Stimulated activated effector memory CD8-positive, alpha-beta T cell treated with anti-CD3 and anti-CD28 coated beads, Interleukin-12 subunit alpha, Interleukin-12 subunit beta, amount 100 ng/mL, for 72 hours (primary cell): Measurements from ENCODE around the gene SELENOV.

ENCODE experiments used
- ATAC-seq: fragments of 150-1000 bp; cut with Tn5 transposase; 2 replicates; pipeline ENCODE4 v1.10.0; 2021
- DNase-seq, 2 donors: peaks; one replicate each; pipeline ENCODE4 v3.0.0; 2021 to 2022; ENCODE audit warnings: low spot score in 2 of 2
- H3K27ac Mint-ChIP-seq: one replicate; pipeline ENCODE4 v1.8.0; 2022; ENCODE audit warnings: mild to moderate bottlenecking, mixed read lengths
- H3K36me3 Mint-ChIP-seq: one replicate; pipeline ENCODE4 v1.8.0; 2022; ENCODE audit warnings: mild to moderate bottlenecking, mixed read lengths
- H3K4me1 Mint-ChIP-seq: one replicate; pipeline ENCODE4 v1.8.0; 2022; ENCODE audit warnings: mixed read lengths
- H3K4me3 Mint-ChIP-seq: one replicate; pipeline ENCODE4 v1.8.0; 2022; ENCODE audit warnings: mild to moderate bottlenecking, mixed read lengths
- H3K9me3 Mint-ChIP-seq: one replicate; pipeline ENCODE4 v1.8.0; 2022; ENCODE audit warnings: mixed read lengths

Gene SELENOV

DNA sequence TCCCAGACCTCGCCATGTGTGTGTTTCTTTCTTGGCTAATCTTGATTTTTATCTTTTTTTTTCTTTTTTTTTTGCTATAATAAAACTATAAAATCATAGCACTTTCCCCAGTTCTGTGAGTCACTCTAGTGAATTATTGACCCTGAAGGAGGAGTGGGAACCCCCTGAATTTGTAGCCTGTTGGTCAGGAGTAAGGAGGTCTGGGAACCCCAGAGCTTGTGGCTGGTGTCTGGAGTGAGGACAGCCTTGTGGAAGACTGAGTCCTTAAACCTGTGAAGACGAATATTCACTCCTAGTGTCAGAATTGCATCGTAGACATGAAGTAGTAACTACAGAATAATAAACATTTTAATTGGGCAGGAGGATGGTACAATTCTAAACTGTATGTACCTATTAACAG lies 10.3 kb downstream of the SELENOV start:
- no peaks in the 10 kb centered on the region for H3K9me3 Mint-ChIP-seq
- H3K27ac Mint-ChIP-seq: no peak overlapping the region
- H3K36me3 Mint-ChIP-seq: peaks cover 19% of the 10 kb centered on the region
- no peaks in the 10 kb centered on the region for H3K4me1 Mint-ChIP-seq
- no peak overlapping the region for H3K4me3 Mint-ChIP-seq
- DNase-seq (no peak), ATAC-seq (no peak)

GRCh38 chr19:39531834-39532232 lies 16.9 kb downstream of the SELENOV start:
- no peak for DNase-seq
- ATAC-seq: no peak
- H3K9me3 Mint-ChIP-seq: no peaks in the 10 kb centered on the region
- H3K4me1 Mint-ChIP-seq: peaks cover 2% of the 10 kb centered on the region
- H3K36me3 Mint-ChIP-seq: peaks cover 35% of the 10 kb centered on the region
- H3K4me3 Mint-ChIP-seq: peak overlapping the region; percentile 81
- H3K27ac Mint-ChIP-seq: peak overlapping the region; percentile 90

DNA sequence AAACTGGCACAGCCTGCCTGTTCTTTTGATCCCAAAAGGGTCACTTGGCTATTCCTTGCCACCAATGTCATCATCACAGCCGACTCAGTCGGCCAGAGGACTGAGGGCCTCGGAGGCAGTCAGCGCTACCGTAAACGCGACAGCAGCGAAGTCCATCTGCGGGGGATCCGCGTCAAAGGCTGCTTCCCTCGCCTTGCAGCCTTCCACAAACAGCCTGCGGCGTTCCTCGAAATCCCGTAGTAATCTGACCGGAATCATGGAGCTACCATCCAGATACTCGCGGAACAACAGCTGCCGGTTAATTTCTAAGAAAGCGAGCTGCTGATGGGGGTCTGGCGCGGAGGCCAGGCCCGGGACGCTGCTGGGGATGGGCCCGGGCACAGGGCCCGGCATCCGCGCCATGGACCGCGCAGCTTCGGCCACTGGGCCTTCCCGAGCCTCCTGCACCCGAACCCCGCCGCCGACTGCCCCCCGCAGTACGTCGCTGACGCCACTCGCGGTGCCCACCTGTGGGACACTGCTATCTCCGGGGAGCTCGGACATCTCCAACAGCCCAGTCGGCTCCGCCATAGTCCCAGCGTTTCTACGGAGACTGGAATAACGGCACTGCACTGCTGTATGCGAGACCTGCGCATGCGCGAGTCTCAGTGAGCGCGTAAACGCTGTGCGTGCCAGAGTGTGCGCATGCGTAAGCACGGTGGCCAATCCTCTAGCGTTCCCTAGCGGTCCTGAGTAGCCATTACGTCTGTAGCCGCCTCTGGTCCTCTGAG lies 17.5 kb downstream of the SELENOV start, which contains the start of gene EID2B:
Gene EID2B (minus strand): TSS at position 620 of the 770 bp plus-strand sequence. CDS start 50 bp downstream, at position 570.
- DNase-seq (peak; percentile 96 to 97), ATAC-seq (peak; percentile 92)
- Mint-ChIP-seq H3K9me3 (no peaks in the 10 kb centered on the region), H3K4me3 (peak within 1 kb of the TSS; percentile 81), H3K27ac (peak within 1 kb of the TSS; percentile 90), H3K36me3 (peaks cover 40% of the 10 kb centered on the region), H3K4me1 (peaks cover 8% of the 10 kb centered on the region)

- no peaks in the 10 kb centered on the region for H3K9me3 Mint-ChIP-seq
- ATAC-seq: peak; percentile 27
- H3K36me3 Mint-ChIP-seq: peaks cover 40% of the 10 kb centered on the region
- H3K4me3 Mint-ChIP-seq: peak overlapping the region; percentile 81
- peaks cover 11% of the 10 kb centered on the region for H3K4me1 Mint-ChIP-seq
- no peak for DNase-seq
- peak overlapping the region; percentile 90 for H3K27ac Mint-ChIP-seq
These were observed 18.1 kb downstream of the SELENOV start for GRCh38 chr19:39533003-39533512.

- H3K27ac Mint-ChIP-seq: no peak overlapping the region
- H3K4me1 Mint-ChIP-seq: peaks cover 18% of the 10 kb centered on the region
- no peak for DNase-seq
- no peak overlapping the region for H3K4me3 Mint-ChIP-seq
- no peak for ATAC-seq
- no peaks in the 10 kb centered on the region for H3K9me3 Mint-ChIP-seq
- H3K36me3 Mint-ChIP-seq: peaks cover 33% of the 10 kb centered on the region
These were observed 18.9 kb downstream of the SELENOV start for GRCh38 chr19:39533791-39534190.

DNA sequence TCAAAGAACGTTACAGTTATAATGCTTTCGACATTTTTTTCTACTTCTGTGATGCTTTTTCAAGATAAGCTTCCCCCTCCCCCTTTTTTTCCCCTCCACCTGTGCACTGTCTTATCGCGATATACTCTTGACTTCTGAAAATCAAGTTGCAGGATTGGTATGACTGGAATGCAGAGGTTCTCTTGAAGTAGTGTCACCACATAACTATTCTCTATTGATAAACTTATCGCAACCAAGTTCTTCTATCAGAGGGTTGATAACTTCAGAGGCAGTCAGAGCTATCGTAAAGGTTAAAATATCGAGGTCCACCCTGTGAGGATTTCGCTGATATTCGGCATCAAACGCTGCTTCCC lies 24.2 kb downstream of the SELENOV start:
- peaks cover 22% of the 10 kb centered on the region for H3K36me3 Mint-ChIP-seq
- ATAC-seq: peak; percentile 48
- peak overlapping the region; percentile 88 for H3K4me3 Mint-ChIP-seq
- H3K4me1 Mint-ChIP-seq: peaks cover 36% of the 10 kb centered on the region
- no peaks in the 10 kb centered on the region for H3K9me3 Mint-ChIP-seq
- peak overlapping the region; percentile 98 for H3K27ac Mint-ChIP-seq
- DNase-seq: no peak

- H3K36me3 Mint-ChIP-seq: peaks cover 22% of the 10 kb centered on the region
- H3K4me3 Mint-ChIP-seq: peak within 1 kb of the TSS; percentile 88
- H3K27ac Mint-ChIP-seq: peak within 1 kb of the TSS; percentile 98
- DNase-seq (peak; percentile 95 to 99), ATAC-seq (peak; percentile 94)
- H3K4me1 Mint-ChIP-seq: peaks cover 37% of the 10 kb centered on the region
- no peaks in the 10 kb centered on the region for H3K9me3 Mint-ChIP-seq
These were observed 24.8 kb downstream of the SELENOV start, which contains the start of gene EID2 for GRCh38 chr19:39539518-39540332. TSS of gene EID2 (minus strand) at chr19:39540161. CDS start at chr19:39540079, 82 bp downstream.

GRCh38 chr19:39540333-39540673 lies 25.4 kb downstream of the SELENOV start:
- peaks cover 40% of the 10 kb centered on the region for H3K4me1 Mint-ChIP-seq

DNA sequence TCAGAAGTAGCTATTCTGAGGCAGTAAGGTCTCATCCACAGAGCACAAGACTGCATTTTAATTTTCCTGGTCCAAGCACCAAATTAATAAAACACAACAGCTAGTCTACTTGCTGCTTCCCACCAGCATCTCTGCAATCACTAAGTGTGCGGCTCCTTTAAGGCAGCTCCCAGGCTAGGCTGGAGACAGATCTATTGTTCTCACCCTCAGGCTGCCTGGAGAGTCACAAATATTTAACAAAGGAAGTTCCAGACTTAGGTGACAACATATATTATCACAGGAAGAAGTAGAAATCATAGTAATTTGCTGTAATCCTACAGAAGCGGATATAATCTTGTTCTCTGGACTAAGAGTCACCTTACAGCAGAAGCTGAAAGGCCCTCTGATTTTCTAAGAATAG lies 27.3 kb downstream of the SELENOV start:
- ATAC-seq (no peak), DNase-seq (no peak)
- peaks cover 35% of the 10 kb centered on the region for H3K4me1 Mint-ChIP-seq
- peaks cover 18% of the 10 kb centered on the region for H3K36me3 Mint-ChIP-seq
- H3K9me3 Mint-ChIP-seq: no peaks in the 10 kb centered on the region
- H3K4me3 Mint-ChIP-seq: no peak overlapping the region
- no peak overlapping the region for H3K27ac Mint-ChIP-seq

More at GRCh38 chr19:39540333-39540673, 25.4 kb downstream of the SELENOV start:
- DNase-seq (no peak), ATAC-seq (no peak)
- Mint-ChIP-seq H3K27ac (peak overlapping the region; percentile 98), H3K9me3 (no peaks in the 10 kb centered on the region), H3K36me3 (peaks cover 22% of the 10 kb centered on the region), H3K4me3 (peak overlapping the region; percentile 88)

GRCh38 chr19:39543477-39543857 lies 28.5 kb downstream of the SELENOV start:
- H3K27ac Mint-ChIP-seq: no peak overlapping the region
- no peaks in the 10 kb centered on the region for H3K9me3 Mint-ChIP-seq
- H3K4me3 Mint-ChIP-seq: no peak overlapping the region
- DNase-seq (no peak), ATAC-seq (no peak)
- H3K36me3 Mint-ChIP-seq: peaks cover 9% of the 10 kb centered on the region
- peaks cover 25% of the 10 kb centered on the region for H3K4me1 Mint-ChIP-seq

- Mint-ChIP-seq H3K4me1 (peaks cover 16% of the 10 kb centered on the region), H3K9me3 (no peaks in the 10 kb centered on the region), H3K36me3 (peaks cover 9% of the 10 kb centered on the region), H3K27ac (no peak overlapping the region), H3K4me3 (no peak overlapping the region)
- ATAC-seq: no peak
- no peak for DNase-seq
These were observed 29.4 kb downstream of the SELENOV start for GRCh38 chr19:39544226-39544903.

- ATAC-seq (no peak), DNase-seq (no peak)
- H3K4me3 Mint-ChIP-seq: no peak overlapping the region
- peaks cover 7% of the 10 kb centered on the region for H3K36me3 Mint-ChIP-seq
- H3K9me3 Mint-ChIP-seq: no peaks in the 10 kb centered on the region
- H3K4me1 Mint-ChIP-seq: peaks cover 16% of the 10 kb centered on the region
- no peak overlapping the region for H3K27ac Mint-ChIP-seq
These were observed 30.0 kb downstream of the SELENOV start for GRCh38 chr19:39544911-39545310.

DNA sequence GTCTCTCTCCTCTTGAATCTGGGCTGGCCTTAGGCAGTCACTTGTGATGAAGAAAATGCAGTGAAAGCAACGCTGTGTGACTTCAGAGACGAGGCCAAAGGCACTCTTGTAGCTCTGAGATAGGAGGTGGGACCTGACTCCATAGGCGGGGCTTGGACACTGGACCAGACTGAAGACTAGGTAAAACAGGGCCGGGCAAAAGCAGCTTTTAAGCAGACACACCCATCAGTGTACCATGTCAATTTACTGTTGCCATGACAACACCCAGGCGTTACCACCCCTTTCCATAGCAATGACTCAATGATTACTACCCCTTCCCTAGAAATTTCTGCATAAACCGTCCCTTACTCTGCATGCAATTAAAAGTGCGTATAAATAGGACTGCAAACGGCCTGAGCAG lies 31.7 kb downstream of the SELENOV start:
- DNase-seq (no peak), ATAC-seq (no peak)
- H3K4me1 Mint-ChIP-seq: peaks cover 5% of the 10 kb centered on the region
- H3K4me3 Mint-ChIP-seq: no peak overlapping the region
- no peaks in the 10 kb centered on the region for H3K36me3 Mint-ChIP-seq
- H3K27ac Mint-ChIP-seq: no peak overlapping the region
- no peaks in the 10 kb centered on the region for H3K9me3 Mint-ChIP-seq

- H3K27ac Mint-ChIP-seq: no peak overlapping the region
- no peaks in the 10 kb centered on the region for H3K4me1 Mint-ChIP-seq
These were observed 35.3 kb downstream of the SELENOV start for GRCh38 chr19:39550197-39550596.

GRCh38 chr19:39553082-39553652 lies 38.2 kb downstream of the SELENOV start:
- H3K36me3 Mint-ChIP-seq: no peaks in the 10 kb centered on the region
- H3K9me3 Mint-ChIP-seq: no peaks in the 10 kb centered on the region
- ATAC-seq (no peak), DNase-seq (no peak)
- no peak overlapping the region for H3K27ac Mint-ChIP-seq
- peaks cover 5% of the 10 kb centered on the region for H3K4me1 Mint-ChIP-seq
- no peak overlapping the region for H3K4me3 Mint-ChIP-seq

More at GRCh38 chr19:39550197-39550596, 35.3 kb downstream of the SELENOV start:
- no peak for DNase-seq
- no peak for ATAC-seq
- H3K4me3 Mint-ChIP-seq: no peak overlapping the region
- no peaks in the 10 kb centered on the region for H3K9me3 Mint-ChIP-seq
- no peaks in the 10 kb centered on the region for H3K36me3 Mint-ChIP-seq
